ENCODE results near the gene THAP8.

DNA sequence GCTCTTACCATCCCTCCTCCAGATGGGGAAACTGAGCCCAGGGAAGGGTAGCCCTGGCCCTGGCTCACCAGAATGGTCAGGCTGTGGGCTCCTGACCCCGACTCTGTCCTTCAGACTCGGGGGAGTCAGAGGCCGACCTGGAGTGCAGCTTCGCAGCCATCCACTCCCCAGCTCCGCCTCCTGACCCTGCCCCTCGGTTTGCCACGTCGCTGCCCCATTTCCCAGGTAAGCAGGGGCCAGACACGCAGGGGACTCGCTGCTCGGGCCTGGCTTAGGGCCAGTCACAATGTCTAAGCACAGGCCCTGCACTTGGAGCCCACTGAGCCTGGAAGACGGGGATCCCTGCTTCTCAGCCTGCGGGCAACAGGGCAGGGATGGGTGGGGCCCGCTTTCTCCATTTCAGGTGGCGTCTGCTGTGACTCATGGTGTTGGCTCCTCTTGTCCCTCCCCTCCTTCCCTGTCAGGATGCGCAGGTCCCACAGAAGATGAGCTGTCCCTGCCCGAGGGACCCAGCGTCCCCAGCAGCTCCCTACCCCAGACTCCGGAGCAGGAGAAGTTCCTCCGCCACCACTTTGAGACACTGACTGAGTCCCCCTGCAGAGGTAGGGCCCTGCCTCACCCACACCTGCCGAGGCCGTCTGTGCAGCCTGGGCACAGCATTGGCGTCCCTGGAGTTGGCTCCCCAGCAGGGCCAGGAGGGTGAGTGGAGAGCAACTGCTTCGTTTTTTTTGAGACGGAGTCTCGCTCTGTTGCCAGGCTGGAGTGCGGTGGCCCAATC is 47.7 kb upstream of the THAP8 start:
- TF ChIP-seq SP1 (IDR thresholded peaks at IDR 0.05) (no peak), FOXM1 (IDR thresholded peaks at IDR 0.05; ENCODE audit: borderline replicate concordance) (no peak), ELF4 (IDR thresholded peaks at IDR 0.05) (no peak), LEF1 (IDR thresholded peaks at IDR 0.05; ENCODE audit: borderline replicate concordance) (no peak), TARDBP (IDR thresholded peaks at IDR 0.05) (no peak), BHLHE40 (IDR thresholded peaks at IDR 0.05; ENCODE audit: borderline replicate concordance) (no peak), SUZ12 (IDR thresholded peaks at IDR 0.05) (no peak), FOXK2 (IDR thresholded peaks at IDR 0.05) (no peak), ARNT (IDR thresholded peaks at IDR 0.05) (no peak), ZNF384 (IDR thresholded peaks at IDR 0.05) (no peak)
